GM18508 (cell line): Measurements from ENCODE around the gene JOSD2.
"Not testable (repeated sequence)": the region's sequence is repeated elsewhere in the genome, so short reads cannot be mapped to it uniquely, and the experiment has no call there.

Source experiments
- ATAC-seq: cut with Tn5 transposase; IDR thresholded peaks from one replicate; pipeline ENCODE4 v1.9.1; 2021; ENCODE audit warnings: moderate number of reproducible peaks; ENCODE audit not compliant: insufficient read depth, unreplicated experiment

Gene JOSD2

DNA sequence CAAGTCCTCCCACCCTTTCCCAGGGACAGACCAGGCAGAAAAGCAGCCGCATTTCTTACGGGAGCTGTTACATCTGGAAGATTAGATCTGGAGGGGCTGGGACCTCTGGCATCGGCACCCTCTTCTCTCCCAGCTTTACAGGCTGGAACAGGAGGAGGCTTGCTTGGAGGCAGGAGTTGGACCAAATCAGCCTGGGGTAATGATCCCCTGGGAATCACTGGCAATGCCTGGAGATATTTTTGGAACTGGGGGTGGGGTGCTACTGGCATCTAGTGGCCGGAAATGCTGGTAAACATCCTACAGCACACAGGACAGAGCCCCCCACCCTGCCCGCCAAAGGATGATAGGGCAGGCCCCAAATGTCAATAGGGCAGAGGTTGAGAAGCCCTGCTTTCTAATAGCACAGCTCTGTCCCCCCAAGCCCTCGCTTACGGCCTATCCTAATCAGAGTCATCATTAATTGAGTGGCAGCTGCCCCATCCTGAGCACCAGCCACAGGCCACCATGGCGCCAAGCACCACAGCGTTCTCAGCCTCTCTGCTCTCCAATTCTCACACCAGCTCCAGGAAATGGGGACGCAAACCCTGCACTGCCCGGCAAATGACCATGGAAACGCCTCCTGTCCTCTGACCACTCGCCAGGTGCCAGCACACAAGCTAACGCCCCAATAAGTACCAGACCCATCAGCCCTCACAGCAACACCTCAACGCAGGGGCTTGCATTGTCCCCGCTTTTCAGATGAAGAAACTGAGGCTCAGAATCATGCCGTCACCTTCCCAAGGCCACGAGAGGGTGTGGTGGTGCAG is 36.6 kb upstream of the JOSD2 start:
- no peak for ATAC-seq

GRCh38 chr19:50546527-50547221 is 35.7 kb upstream of the JOSD2 start:
- no peak for ATAC-seq

DNA sequence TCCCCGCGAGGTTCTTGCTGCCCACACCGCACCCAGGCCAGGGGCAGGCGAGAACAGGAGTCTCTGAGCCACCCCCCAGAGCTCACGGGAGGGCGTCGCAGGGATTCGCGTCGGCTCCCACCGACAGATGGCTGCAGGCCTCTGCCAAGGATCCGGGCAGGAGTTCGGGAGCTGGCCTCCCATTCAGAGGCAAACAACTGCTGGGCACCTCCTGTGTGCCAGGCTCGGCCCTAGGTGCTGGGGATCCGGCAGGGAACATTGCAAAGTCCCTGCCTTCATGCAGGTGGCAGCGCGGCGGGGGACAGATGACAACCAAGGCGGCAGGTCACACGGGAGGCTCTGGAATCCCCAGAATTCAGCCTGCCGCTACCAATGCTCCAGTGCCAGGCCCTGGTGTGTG is 32.0 kb upstream of the JOSD2 start:
- no peak for ATAC-seq

- ATAC-seq, result no peak
Observed at GRCh38 chr19:50537769-50538230, 26.8 kb upstream of the JOSD2 start.

- ATAC-seq, result no peak
Observed at GRCh38 chr19:50537306-50537685, 26.3 kb upstream of the JOSD2 start.

GRCh38 chr19:50536662-50537305 is 25.8 kb upstream of the JOSD2 start:
- no peak for ATAC-seq

DNA sequence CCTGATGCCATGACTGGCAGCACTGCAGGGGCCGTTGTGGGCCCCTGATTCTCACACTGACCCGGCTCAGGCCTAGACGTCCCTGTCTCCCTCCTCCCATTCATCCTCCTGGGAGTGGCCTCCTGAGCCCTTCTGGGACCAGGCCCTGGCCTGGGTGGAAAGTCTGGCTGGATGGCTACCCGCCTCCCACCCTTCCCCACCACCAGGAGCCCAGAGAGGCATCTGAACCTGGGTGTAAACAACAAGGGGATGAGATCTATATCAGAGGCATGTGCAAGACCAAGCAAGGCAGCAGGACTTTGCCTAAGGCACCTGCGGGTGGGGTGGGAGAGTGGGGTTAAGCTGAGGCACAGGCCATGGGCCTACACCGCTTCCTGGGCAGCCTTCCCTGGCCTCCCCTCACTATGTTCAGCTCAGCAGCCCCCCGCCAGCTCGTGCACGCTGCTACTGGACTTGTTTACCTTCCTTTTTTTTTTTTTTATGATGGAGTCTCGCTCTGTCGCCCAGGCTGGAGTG is 24.7 kb upstream of the JOSD2 start:
- no peak for ATAC-seq

GRCh38 chr19:50534478-50534877 is 23.5 kb upstream of the JOSD2 start:
- ATAC-seq, result no peak

DNA sequence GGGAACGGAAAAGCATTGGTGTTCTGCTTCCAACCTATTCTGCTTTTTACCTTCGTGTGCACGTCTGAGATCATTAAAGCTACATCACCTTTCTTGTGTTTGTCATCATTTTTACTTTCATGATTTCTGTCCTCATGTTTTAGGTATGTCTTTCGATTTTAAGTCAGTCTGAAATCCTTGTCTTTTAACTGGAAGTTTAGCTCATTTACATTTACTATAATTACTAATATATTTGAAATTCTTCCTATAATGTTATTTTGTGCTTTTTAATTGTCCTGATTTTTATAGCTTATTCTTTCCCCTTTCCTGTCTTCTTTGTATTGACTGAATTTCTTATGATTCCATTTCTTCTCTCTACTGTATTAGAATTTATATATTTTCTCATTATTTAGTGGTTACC is 22.0 kb upstream of the JOSD2 start:
- ATAC-seq, result no peak

DNA sequence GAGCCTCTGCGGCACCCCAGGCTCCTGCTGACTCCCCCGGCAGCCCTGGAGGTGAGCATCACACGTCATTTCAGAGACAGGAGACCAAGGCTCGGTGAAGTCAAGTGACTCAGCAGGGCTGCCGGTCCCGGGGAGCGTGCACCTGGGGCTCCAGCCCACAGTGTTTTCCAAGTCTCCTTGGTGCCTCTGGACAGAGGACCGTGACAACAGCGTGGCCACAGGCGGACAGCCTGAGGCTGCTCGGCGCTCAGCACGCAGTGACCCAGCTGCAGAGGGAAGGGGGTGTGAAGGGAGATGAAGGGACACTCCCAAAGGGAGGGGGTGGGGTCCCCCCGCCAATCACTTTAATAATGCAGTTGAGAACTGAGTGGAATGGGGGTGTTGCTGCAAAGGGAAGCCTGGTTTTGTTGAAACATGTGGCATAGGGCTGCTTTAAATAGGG is 20.2 kb upstream of the JOSD2 start:
- no peak for ATAC-seq

GRCh38 chr19:50528052-50528451 is 17.1 kb upstream of the JOSD2 start:
- ATAC-seq, result not testable (repeated sequence)

- no peak for ATAC-seq
Observed at GRCh38 chr19:50522881-50523280, 11.9 kb upstream of the JOSD2 start.

DNA sequence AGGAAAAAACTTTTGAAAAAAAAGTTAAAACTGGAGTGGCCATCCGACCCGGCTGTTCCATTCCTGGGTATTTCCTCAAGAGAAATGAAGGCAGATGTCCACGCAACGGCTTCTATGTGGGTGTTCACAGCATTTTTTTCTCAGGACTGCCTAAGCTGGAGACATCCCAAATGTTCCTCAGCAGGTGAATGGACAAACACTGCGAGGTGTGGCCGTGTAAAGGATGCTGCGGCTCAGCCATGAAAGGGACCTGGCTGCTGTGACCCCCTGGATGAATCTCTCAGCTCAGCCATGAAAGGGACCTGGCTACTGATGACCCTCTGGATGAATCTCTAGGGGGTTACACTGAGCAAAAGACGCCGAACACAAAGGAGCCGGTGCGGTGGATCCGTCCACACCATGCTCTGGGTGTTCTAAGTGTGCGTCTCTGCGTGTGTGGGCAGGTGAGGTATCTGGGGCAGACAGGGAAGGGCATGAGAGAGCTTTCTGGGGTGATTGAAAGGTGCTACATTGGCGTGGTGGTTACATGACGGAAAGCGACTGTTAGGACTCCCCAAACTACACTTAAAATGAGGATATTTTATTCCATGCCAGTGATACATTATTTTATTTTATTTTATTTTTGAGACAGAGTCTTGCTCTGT is 10.0 kb upstream of the JOSD2 start:
- no peak for ATAC-seq

DNA sequence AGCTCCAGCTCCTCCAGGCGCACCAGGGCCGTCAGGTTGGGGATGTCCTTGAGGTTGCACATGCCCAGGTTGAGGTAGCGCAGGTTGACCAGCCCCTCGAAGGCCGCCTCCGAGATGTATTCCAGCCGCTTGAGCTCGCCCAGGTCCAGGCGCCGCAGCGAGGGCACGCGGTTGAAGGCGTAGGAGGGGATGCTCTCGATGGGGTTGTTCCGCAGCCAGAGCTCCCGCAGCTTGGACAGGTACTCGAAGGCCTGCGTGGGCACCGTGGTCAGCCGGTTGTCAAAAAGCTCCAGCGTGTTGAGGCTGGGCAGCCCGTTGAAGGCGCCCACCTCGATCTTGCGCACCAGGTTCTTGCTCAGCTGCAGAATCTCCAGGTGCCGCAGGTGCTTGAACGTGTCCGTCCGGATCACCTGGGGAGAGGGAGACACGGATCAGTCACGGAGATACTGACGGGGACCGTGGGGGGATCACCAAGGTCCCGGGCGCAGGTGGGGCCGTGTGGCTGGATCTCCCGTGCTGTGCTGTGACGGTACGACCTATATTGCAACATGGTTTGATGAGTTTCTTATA is 8.1 kb upstream of the JOSD2 start:
- no peak for ATAC-seq

DNA sequence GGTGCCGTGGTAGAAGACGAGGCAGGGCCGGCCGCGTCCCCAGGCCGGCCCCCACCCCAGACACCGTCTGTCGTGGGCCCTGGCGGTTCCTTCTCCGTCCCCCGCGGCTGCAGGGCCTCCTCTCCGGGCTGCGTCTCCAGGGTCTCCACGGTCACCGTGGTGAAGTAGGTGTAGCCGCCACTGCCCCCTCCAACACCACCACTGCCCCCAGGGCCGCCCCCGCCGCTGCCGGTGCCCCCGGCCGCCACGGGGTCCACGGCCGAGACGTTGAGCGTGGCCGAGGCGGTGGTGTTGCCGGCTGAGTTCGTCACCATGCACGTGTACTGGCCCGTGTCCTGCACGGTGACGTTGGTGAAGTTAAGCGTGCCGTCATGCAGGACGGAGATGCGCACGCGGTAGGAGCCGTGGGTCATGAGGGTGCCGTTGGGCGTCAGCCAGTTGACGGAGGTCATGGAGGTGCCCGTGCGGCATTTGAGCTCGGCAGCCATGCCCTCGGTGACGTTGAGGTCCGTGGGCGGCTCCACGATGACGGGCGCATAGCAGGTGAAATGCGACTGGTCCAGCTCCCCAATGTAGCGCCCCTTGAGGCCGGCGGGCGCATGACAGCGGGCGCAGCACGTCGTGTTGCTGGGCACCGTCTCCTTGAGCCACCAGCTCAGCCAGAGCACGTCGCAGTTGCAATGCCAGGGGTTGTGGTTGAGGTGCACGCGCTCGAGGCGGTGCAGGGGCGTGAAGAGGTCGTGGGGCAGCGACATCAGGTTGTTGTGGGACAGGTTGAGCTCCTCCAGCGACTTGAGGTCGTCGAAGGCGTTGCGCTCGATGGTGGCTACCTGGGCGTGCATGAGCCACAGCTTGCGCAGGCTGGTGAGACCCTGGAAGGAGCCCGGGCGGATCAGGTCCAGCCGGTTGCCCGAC is 7.4 kb upstream of the JOSD2 start:
- ATAC-seq, result no peak

DNA sequence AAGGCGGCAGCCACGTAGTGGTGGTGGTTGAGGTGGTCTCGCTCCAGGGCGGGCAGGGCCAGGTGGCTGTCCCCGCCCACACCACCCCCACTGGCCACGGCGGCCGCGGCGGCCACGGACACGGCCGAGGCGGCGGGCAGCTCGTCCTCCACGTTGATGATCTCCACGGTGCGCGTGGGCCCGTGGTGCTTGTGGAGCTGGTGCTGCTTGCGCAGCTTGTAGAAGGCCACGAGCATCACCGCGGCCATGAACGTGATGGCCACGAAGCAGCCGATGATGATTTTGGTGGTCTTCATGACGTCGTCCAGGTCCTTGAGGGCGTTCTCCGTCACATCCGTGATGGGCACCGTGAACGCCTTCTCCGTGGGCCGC is 6.7 kb upstream of the JOSD2 start:
- ATAC-seq, result no peak

DNA sequence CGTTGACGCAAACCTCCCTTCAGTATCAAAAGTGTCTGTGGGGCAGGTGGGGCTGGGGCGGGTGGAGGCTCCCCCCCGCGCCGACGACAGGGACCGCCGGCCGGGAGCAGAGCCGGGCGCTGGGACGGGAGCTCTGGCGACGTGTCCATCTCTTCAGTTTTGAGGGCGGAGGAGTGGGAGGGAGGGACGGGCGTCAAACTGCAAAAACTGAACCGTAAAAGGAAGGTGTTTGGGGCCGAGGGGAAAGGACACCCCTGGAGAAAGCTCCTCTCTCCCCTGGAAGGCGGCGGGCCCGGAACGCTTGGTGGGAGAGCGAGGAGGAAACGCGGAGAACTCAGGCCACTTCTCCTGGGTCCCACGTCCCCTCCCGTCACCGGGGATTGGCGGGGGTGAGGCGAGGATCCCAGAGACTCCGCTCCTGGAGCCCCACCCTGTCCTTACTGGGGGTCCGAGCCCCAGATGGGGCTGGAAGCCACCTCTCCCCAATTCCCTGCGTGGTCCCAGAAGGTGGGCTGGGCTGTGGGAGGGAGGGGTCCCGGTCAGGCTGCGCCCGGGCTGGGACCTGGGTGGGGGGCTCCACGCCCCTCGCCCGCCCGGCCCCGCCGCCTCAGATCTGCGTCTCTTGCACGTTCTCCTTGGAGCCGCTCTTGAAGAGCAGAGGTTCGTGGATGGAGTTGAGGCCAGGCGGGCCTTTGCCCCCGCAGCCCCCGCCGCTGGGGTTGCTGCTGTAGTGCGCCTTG is 6.1 kb upstream of the JOSD2 start:
- no peak for ATAC-seq

- no peak for ATAC-seq
Observed at GRCh38 chr19:50516456-50516855, 5.5 kb upstream of the JOSD2 start.

GRCh38 chr19:50515168-50515561 is 4.2 kb upstream of the JOSD2 start:
- ATAC-seq, result no peak
